PC-3 (cell line): ENCODE results near the gene HDHD3.

Source experiments
- CTCF ChIP-seq: fragments of 300-600 bp; sonication (generic); conservative IDR thresholded peaks from 2 replicates; pipeline ENCODE4 v1.5.1; 2017; ENCODE audit warnings: antibody characterized with exemption, low read depth, mild to moderate bottlenecking, low read length
- EZH2 ChIP-seq: fragments of 300-600 bp; sonication (generic); IDR thresholded peaks from one replicate; pipeline ENCODE4 v1.6.1; 2017; ENCODE audit warnings: antibody characterized with exemption, mild to moderate bottlenecking, low read length; ENCODE audit not compliant: unreplicated experiment
- EZH2phosphoT487 ChIP-seq: fragments of 300-600 bp; sonication (generic); IDR thresholded peaks from 2 replicates; pipeline ENCODE4 v1.6.1; 2018; ENCODE audit warnings: mild to moderate bottlenecking, antibody characterized with exemption, low read length, borderline replicate concordance

GRCh38 chr9:113417370-113417769 lies 40.6 kb upstream of the HDHD3 start:
- TF ChIP-seq CTCF = no peak
- no peak for TF ChIP-seq EZH2
- no peak for TF ChIP-seq EZH2phosphoT487
